ENCODE results near the gene SEMA6A. TPM values are rescaled to one million over a fixed set of nuclear protein-coding genes. Genes with fewer than 3 reads are reported as not detected.

Gene SEMA6A
- polyA plus RNA-seq, 1 of the 3 experiments (the other 2 are of a cell fraction): 0.18 TPM

- H3K27me3 ChIP-seq (ENCODE audit: insufficient read depth): no peaks in the 10 kb centered on the region
- no peaks in the 10 kb centered on the region for H4K20me1 ChIP-seq (ENCODE audit: insufficient read depth)
- H3K9ac ChIP-seq: no peak overlapping the region
- no peak overlapping the region for H3K4me2 ChIP-seq
- H2AFZ ChIP-seq (ENCODE audit: low read depth): no peak overlapping the region
- no peaks in the 10 kb centered on the region for H3F3A ChIP-seq (replicated peaks; ENCODE audit: insufficient read depth)
- no peak overlapping the region for H3K27ac ChIP-seq (ENCODE audit: low read depth in 2 of 2, low read length in 1 of 2)
- ChIA-PET CTCF (no interaction called here), POLR2A (no interaction called here)
- WGBS (ENCODE audit: low lambda C conversion rate): 86% methylated on average over 6 of the region's 6 CpGs
- no peak for DNase-seq
- no peak for TF ChIP-seq RAD21 (IDR thresholded peaks at IDR 0.05; ENCODE audit: low read length)
- no peak for TF ChIP-seq NFIC (IDR thresholded peaks at IDR 0.05; ENCODE audit: borderline replicate concordance)
- no peak for TF ChIP-seq TEAD4 (IDR thresholded peaks at IDR 0.05; ENCODE audit: borderline replicate concordance, insufficient read depth)
- no peak for TF ChIP-seq GATA2 (CRISPR knock-in tag; IDR thresholded peaks at IDR 0.05)
- no peak for TF ChIP-seq REST (IDR thresholded peaks at IDR 0.05; ENCODE audit: low read depth, low read length)
- TF ChIP-seq POLR2AphosphoS5 (IDR thresholded peaks at IDR 0.05; ENCODE audit: low read depth, low read length): no peak
- TF ChIP-seq FOXM1 (IDR thresholded peaks at IDR 0.05; ENCODE audit: low read depth): no peak
- TF ChIP-seq FOXJ3 (CRISPR knock-in tag; IDR thresholded peaks at IDR 0.05): no peak
- TF ChIP-seq MEF2A (IDR thresholded peaks at IDR 0.05; ENCODE audit: borderline replicate concordance, low read depth): no peak
- TF ChIP-seq EP300 (IDR thresholded peaks at IDR 0.05; ENCODE audit: borderline replicate concordance in 1 of 2, low read depth in 1 of 2, low read length in 1 of 2): no peak
- no peak for TF ChIP-seq SMC3 (IDR thresholded peaks at IDR 0.05; ENCODE audit: low read depth, low read length)
- no peak for TF ChIP-seq RXRA (IDR thresholded peaks at IDR 0.05; ENCODE audit: borderline replicate concordance, low read depth)
- no peak for TF ChIP-seq SIN3A (IDR thresholded peaks at IDR 0.05; ENCODE audit: borderline replicate concordance, low read depth, low read length)
- H3K4me1 ChIP-seq (ENCODE audit: control insufficient read depth in 1 of 2, insufficient read depth in 2 of 2, low read depth in 1 of 2, low read length in 1 of 2): peaks cover 15 to 23% of the 10 kb centered on the region in 2 experiments
- no peaks in the 10 kb centered on the region for H3K79me2 ChIP-seq (ENCODE audit: insufficient read depth)
- no peaks in the 10 kb centered on the region for H3K9me2 ChIP-seq
- H3K4me3 ChIP-seq (ENCODE audit: low read depth in 2 of 2, low read length in 1 of 2): no peak overlapping the region
- H3K36me3 ChIP-seq (replicated peaks in 1 of 2; ENCODE audit: control insufficient read depth in 1 of 2, insufficient read depth in 2 of 2, low read length in 1 of 2): no peaks in the 10 kb centered on the region
- H3K9me3 ChIP-seq: no peaks in the 10 kb centered on the region
Measured at GRCh38 chr5:116488356-116489041, 86.1 kb downstream of the SEMA6A start.

- no peak overlapping the region for H2AFZ ChIP-seq (ENCODE audit: low read depth)
- H3K9ac ChIP-seq: no peak overlapping the region
- ChIA-PET POLR2A (interaction anchor here (0.7 kb wide), 1 partner anchor 45 kb away, joined by 3 read pairs; no protein-coding TSS in a partner anchor), CTCF (no interaction called here)
- no peaks in the 10 kb centered on the region for H3K27me3 ChIP-seq (ENCODE audit: insufficient read depth)
- H3K9me3 ChIP-seq: no peaks in the 10 kb centered on the region
- peaks cover 5 to 15% of the 10 kb centered on the region in 2 experiments; a peak in 3 of 4 replicates for H3K4me1 ChIP-seq (ENCODE audit: control insufficient read depth in 1 of 2, insufficient read depth in 2 of 2, low read depth in 1 of 2, low read length in 1 of 2)
- whole genome bisulfite sequencing (ENCODE audit: low lambda C conversion rate): 84% methylated on average over 1 of the region's 1 CpG
- H4K20me1 ChIP-seq (ENCODE audit: insufficient read depth): no peaks in the 10 kb centered on the region
- H3K9me2 ChIP-seq: no peaks in the 10 kb centered on the region
- no peaks in the 10 kb centered on the region for H3K79me2 ChIP-seq (ENCODE audit: insufficient read depth)
- H3K36me3 ChIP-seq (replicated peaks in 1 of 2; ENCODE audit: control insufficient read depth in 1 of 2, insufficient read depth in 2 of 2, low read length in 1 of 2): no peaks in the 10 kb centered on the region
- no peak overlapping the region for H3K27ac ChIP-seq (ENCODE audit: low read depth in 2 of 2, low read length in 1 of 2)
- H3F3A ChIP-seq (replicated peaks; ENCODE audit: insufficient read depth): no peaks in the 10 kb centered on the region
- DNase-seq: no peak
- no peak overlapping the region for H3K4me2 ChIP-seq
- H3K4me3 ChIP-seq (ENCODE audit: low read depth in 2 of 2, low read length in 1 of 2): no peak overlapping the region
- TF ChIP-seq NRF1 (IDR thresholded peaks at IDR 0.05; ENCODE audit: low read depth, low read length) (no peak), IRF3 (IDR thresholded peaks at IDR 0.05; ENCODE audit: low read depth, low read length) (no peak), EZH2phosphoT487 (IDR thresholded peaks at IDR 0.05; ENCODE audit: borderline replicate concordance, low read depth) (no peak), JUND (IDR thresholded peaks at IDR 0.05) (no peak), ZBTB33 (IDR thresholded peaks at IDR 0.05; ENCODE audit: borderline replicate concordance, low read depth) (no peak), PBX3 (IDR thresholded peaks at IDR 0.05) (no peak), RXRA (IDR thresholded peaks at IDR 0.05; ENCODE audit: borderline replicate concordance, low read depth) (no peak), EP300 (IDR thresholded peaks at IDR 0.05; ENCODE audit: borderline replicate concordance in 1 of 2, low read depth in 1 of 2, low read length in 1 of 2) (no peak)
Measured at GRCh38 chr5:116487045-116487444, 87.6 kb downstream of the SEMA6A start.
